Mammary epithelial cell (primary cell): ENCODE measurements around the gene PTPA.

Experiments used
- EZH2 ChIP-seq: IDR thresholded peaks from 2 replicates; pipeline ENCODE4 v1.6.1; 2012; ENCODE audit warnings: low read length, inconsistent platforms, borderline replicate concordance
- TF ChIP-seq, protein P1 (sequence below), 2 donors: IDR thresholded peaks in 1 of 2; conservative IDR thresholded peaks in 1 of 2; 2 replicates each; pipeline ENCODE4 v1.5.1; 2011 to 2012; ENCODE audit warnings: inconsistent platforms in 2 of 2, low read length in 2 of 2, mild to moderate bottlenecking in 2 of 2, control low read depth in 1 of 2, low read depth in 1 of 2; ENCODE audit not compliant: insufficient read depth in 1 of 2; ENCODE audit errors: extremely low read depth in 1 of 2

DNA sequence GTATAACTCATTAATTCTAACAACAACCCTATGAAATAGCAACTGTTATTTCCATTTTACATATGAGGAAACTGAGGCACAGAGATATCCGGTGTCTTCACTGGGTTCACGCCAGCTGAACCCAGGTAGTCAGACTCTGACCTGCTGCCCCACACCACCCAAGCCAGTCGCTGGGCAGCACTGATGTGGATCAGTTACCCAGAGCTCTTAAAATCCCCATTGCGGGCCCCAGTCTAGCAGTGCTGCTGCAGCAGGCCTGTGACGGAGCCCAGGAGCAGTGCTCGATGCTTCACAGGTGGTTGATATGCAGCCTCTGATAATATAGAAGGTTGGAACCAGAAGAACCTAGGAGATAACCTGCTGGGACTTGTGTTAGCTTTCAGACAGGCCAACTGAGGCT lies 24.3 kb downstream of the PTPA start:
- TF ChIP-seq, protein P1, sequence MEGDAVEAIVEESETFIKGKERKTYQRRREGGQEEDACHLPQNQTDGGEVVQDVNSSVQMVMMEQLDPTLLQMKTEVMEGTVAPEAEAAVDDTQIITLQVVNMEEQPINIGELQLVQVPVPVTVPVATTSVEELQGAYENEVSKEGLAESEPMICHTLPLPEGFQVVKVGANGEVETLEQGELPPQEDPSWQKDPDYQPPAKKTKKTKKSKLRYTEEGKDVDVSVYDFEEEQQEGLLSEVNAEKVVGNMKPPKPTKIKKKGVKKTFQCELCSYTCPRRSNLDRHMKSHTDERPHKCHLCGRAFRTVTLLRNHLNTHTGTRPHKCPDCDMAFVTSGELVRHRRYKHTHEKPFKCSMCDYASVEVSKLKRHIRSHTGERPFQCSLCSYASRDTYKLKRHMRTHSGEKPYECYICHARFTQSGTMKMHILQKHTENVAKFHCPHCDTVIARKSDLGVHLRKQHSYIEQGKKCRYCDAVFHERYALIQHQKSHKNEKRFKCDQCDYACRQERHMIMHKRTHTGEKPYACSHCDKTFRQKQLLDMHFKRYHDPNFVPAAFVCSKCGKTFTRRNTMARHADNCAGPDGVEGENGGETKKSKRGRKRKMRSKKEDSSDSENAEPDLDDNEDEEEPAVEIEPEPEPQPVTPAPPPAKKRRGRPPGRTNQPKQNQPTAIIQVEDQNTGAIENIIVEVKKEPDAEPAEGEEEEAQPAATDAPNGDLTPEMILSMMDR (conservative IDR thresholded peaks at IDR 0.05 in 1 of 2, IDR thresholded peaks at IDR 0.05 in 1 of 2; ENCODE audit: extremely low read depth in 1 of 2, insufficient read depth in 1 of 2, low read depth in 1 of 2, low read length in 2 of 2): no peak
- TF ChIP-seq EZH2: no peak
